Measurements from ENCODE around the gene DUSP19. TPM values are rescaled to one million over a fixed set of nuclear protein-coding genes. Genes with fewer than 3 reads are reported as not detected.

The DUSP19 gene
- total RNA-seq, 1 donor, result 0.42 TPM

- no peaks in the 10 kb centered on the region for H3K27me3 ChIP-seq (ENCODE audit: insufficient read depth, low read length)
- no peak overlapping the region for H3K4me3 ChIP-seq (ENCODE audit: low read length)
- no peaks in the 10 kb centered on the region for H3K9me3 ChIP-seq (ENCODE audit: low read depth, low read length)
- H3K4me1 ChIP-seq (ENCODE audit: insufficient read depth, low read length), result no peaks in the 10 kb centered on the region
Measured at GRCh38 chr2:183089192-183089851, 10.8 kb downstream of the DUSP19 start.

GRCh38 chr2:183091318-183091953, 12.9 kb downstream of the DUSP19 start:
- Histone ChIP-seq H3K27me3 (ENCODE audit: insufficient read depth, low read length) (no peaks in the 10 kb centered on the region), H3K4me1 (ENCODE audit: insufficient read depth, low read length) (no peaks in the 10 kb centered on the region), H3K9me3 (ENCODE audit: low read depth, low read length) (no peaks in the 10 kb centered on the region), H3K4me3 (ENCODE audit: low read length) (no peak overlapping the region)

- Histone ChIP-seq H3K4me1 (ENCODE audit: insufficient read depth, low read length) (no peaks in the 10 kb centered on the region), H3K9me3 (ENCODE audit: low read depth, low read length) (no peaks in the 10 kb centered on the region), H3K4me3 (ENCODE audit: low read length) (no peak overlapping the region), H3K27me3 (ENCODE audit: insufficient read depth, low read length) (no peaks in the 10 kb centered on the region)
Measured at GRCh38 chr2:183091954-183092345, 13.4 kb downstream of the DUSP19 start.

- no peaks in the 10 kb centered on the region for H3K9me3 ChIP-seq (ENCODE audit: low read depth, low read length)
- no peaks in the 10 kb centered on the region for H3K27me3 ChIP-seq (ENCODE audit: insufficient read depth, low read length)
- no peaks in the 10 kb centered on the region for H3K4me1 ChIP-seq (ENCODE audit: insufficient read depth, low read length)
- no peak overlapping the region for H3K4me3 ChIP-seq (ENCODE audit: low read length)
Measured at GRCh38 chr2:183093857-183094657, 15.5 kb downstream of the DUSP19 start.

GRCh38 chr2:183105402-183106134, 27.0 kb downstream of the DUSP19 start:
- peaks cover 9% of the 10 kb centered on the region for H3K27me3 ChIP-seq (ENCODE audit: insufficient read depth, low read length)
- H3K9me3 ChIP-seq (ENCODE audit: low read depth, low read length), result no peaks in the 10 kb centered on the region
- H3K4me1 ChIP-seq (ENCODE audit: insufficient read depth, low read length), result no peaks in the 10 kb centered on the region
- no peak overlapping the region for H3K4me3 ChIP-seq (ENCODE audit: low read length)

GRCh38 chr2:183112577-183112976, 34.0 kb downstream of the DUSP19 start:
- Histone ChIP-seq H3K9me3 (ENCODE audit: low read depth, low read length) (no peaks in the 10 kb centered on the region), H3K4me1 (ENCODE audit: insufficient read depth, low read length) (no peaks in the 10 kb centered on the region), H3K27me3 (ENCODE audit: insufficient read depth, low read length) (peaks cover 6% of the 10 kb centered on the region), H3K4me3 (ENCODE audit: low read length) (no peak overlapping the region)

- Histone ChIP-seq H3K4me3 (ENCODE audit: low read length) (no peak overlapping the region), H3K9me3 (ENCODE audit: low read depth, low read length) (no peaks in the 10 kb centered on the region), H3K4me1 (ENCODE audit: insufficient read depth, low read length) (no peaks in the 10 kb centered on the region), H3K27me3 (ENCODE audit: insufficient read depth, low read length) (peaks cover 9% of the 10 kb centered on the region)
Measured at GRCh38 chr2:183113630-183114029, 35.1 kb downstream of the DUSP19 start.

- Histone ChIP-seq H3K27me3 (ENCODE audit: insufficient read depth, low read length) (peaks cover 11% of the 10 kb centered on the region), H3K4me1 (ENCODE audit: insufficient read depth, low read length) (no peaks in the 10 kb centered on the region), H3K4me3 (ENCODE audit: low read length) (no peak overlapping the region), H3K9me3 (ENCODE audit: low read depth, low read length) (no peaks in the 10 kb centered on the region)
Measured at GRCh38 chr2:183117226-183117625, 38.7 kb downstream of the DUSP19 start.

- no peaks in the 10 kb centered on the region for H3K9me3 ChIP-seq (ENCODE audit: low read depth, low read length)
- H3K4me3 ChIP-seq (ENCODE audit: low read length), result peak overlapping the region; percentile 68
- peaks cover 10% of the 10 kb centered on the region for H3K27me3 ChIP-seq (ENCODE audit: insufficient read depth, low read length)
Measured at GRCh38 chr2:183123117-183123958, 44.8 kb downstream of the DUSP19 start.

GRCh38 chr2:183123959-183124221, 45.3 kb downstream of the DUSP19 start:
- Histone ChIP-seq H3K9me3 (ENCODE audit: low read depth, low read length) (no peaks in the 10 kb centered on the region), H3K27me3 (ENCODE audit: insufficient read depth, low read length) (peaks cover 5% of the 10 kb centered on the region), H3K4me1 (ENCODE audit: insufficient read depth, low read length) (peaks cover 19% of the 10 kb centered on the region), H3K4me3 (ENCODE audit: low read length) (peak overlapping the region; percentile 68)

More at GRCh38 chr2:183123117-183123958, 44.8 kb downstream of the DUSP19 start:
- peaks cover 19% of the 10 kb centered on the region for H3K4me1 ChIP-seq (ENCODE audit: insufficient read depth, low read length)

GRCh38 chr2:183124222-183124956, 45.8 kb downstream of the DUSP19 start, which contains the start of gene NUP35:
Gene NUP35 (plus strand): TSS chr2:183124443. CDS start chr2:183124458, 15 bp downstream.
- Histone ChIP-seq H3K4me3 (ENCODE audit: low read length) (peak within 1 kb of the TSS; percentile 68), H3K27me3 (ENCODE audit: insufficient read depth, low read length) (peaks cover 5% of the 10 kb centered on the region), H3K4me1 (ENCODE audit: insufficient read depth, low read length) (peaks cover 19% of the 10 kb centered on the region), H3K9me3 (ENCODE audit: low read depth, low read length) (no peaks in the 10 kb centered on the region)

GRCh38 chr2:183124957-183125255, 46.4 kb downstream of the DUSP19 start:
- H3K4me1 ChIP-seq (ENCODE audit: insufficient read depth, low read length), result peaks cover 19% of the 10 kb centered on the region
- H3K4me3 ChIP-seq (ENCODE audit: low read length), result peak overlapping the region; percentile 68
- H3K9me3 ChIP-seq (ENCODE audit: low read depth, low read length), result no peaks in the 10 kb centered on the region
- peaks cover 5% of the 10 kb centered on the region for H3K27me3 ChIP-seq (ENCODE audit: insufficient read depth, low read length)

- no peaks in the 10 kb centered on the region for H3K9me3 ChIP-seq (ENCODE audit: low read depth, low read length)
- no peak overlapping the region for H3K4me3 ChIP-seq (ENCODE audit: low read length)
- H3K4me1 ChIP-seq (ENCODE audit: insufficient read depth, low read length), result peaks cover 19% of the 10 kb centered on the region
- H3K27me3 ChIP-seq (ENCODE audit: insufficient read depth, low read length), result peaks cover 2% of the 10 kb centered on the region
Measured at GRCh38 chr2:183125659-183126341, 47.3 kb downstream of the DUSP19 start.

Data from mononuclear cell (primary cell).